K562 (cell line): Measurements from ENCODE around the gene CD300A. TPM values are rescaled to one million over a fixed set of nuclear protein-coding genes. Genes with fewer than 3 reads are reported as not detected.

Source experiments
- ATAC-seq: fragments of 200-7000 bp; cut with Tn5 transposase; 3 replicates; pipeline ENCODE4 v1.9.1; 2020; ENCODE audit warnings: moderate library complexity
- BruUV-seq: library from RNA; stranded (reverse); fragments of 400-500 nt; replicated peaks from 2 replicates; lab custom pipeline; 2021; lab: Mats Ljungman, UMichigan
- CTCF ChIA-PET: fragments of 300-600 bp; formaldehyde crosslinking; extraction: SDS; loops from one replicate; lab custom pipeline; 2021; ENCODE audit warnings: low intra/inter-chr PET ratio; lab: Yijun Ruan, JAX
- POLR2A ChIA-PET: fragments of 300-600, 350-650 bp; sonication (Branson Sonifier 250); formaldehyde crosslinking; extraction: SDS; loops from one replicate; lab custom pipeline; 2021; ENCODE audit warnings: antibody characterized with exemption, inconsistent platforms; lab: Yijun Ruan, JAX
- DNase-seq, 4 experiments: peaks; one replicate each; pipeline versions ENCODE4 v3.0.0 to v3.0.0-alpha.2; 2011 to 2018; ENCODE audit warnings: low spot score in 3 of 4, mixed read lengths in 3 of 4; ENCODE audit errors: extremely low read depth in 1 of 4
- FAIRE-seq: peaks from 2 replicates; lab custom pipeline; 2011; peaks lifted over from hg19 to GRCh38; lab: Jason Lieb, UNC
- H2AFZ ChIP-seq: 2 replicates; pipeline ENCODE4 v1.6.0; 2011; ENCODE audit warnings: low read depth, low read length, control low read depth, inconsistent platforms
- H3K27ac ChIP-seq: fragments of 200-600 bp; 3 replicates; pipeline ENCODE4 v1.8.0; 2011; ENCODE audit warnings: low read depth, mild to moderate bottlenecking, control low read depth, inconsistent platforms, low read length, moderate library complexity, mixed read lengths; ENCODE audit errors: extremely low read depth
- H3K27me3 ChIP-seq, 2 experiments: fragments of 300-600 bp in 1 of 2; 2 replicates in 1 of 2; 3 replicates in 1 of 2; pipeline versions ENCODE4 v1.6.0 to v1.8.0; 2011; ENCODE audit warnings: inconsistent platforms in 2 of 2, low read length in 2 of 2, mild to moderate bottlenecking in 1 of 2, mixed read lengths in 1 of 2, moderate library complexity in 1 of 2; ENCODE audit not compliant: control insufficient read depth in 2 of 2, insufficient read depth in 2 of 2
- H3K36me3 ChIP-seq: fragments of 300-600 bp; 3 replicates; pipeline ENCODE4 v1.8.0; 2011; ENCODE audit warnings: mild to moderate bottlenecking, low read length, inconsistent platforms; ENCODE audit not compliant: control insufficient read depth, insufficient read depth
- H3K4me1 ChIP-seq, 2 experiments: fragments of 200-600 bp in 1 of 2; replicated peaks in 1 of 2; 2 replicates in 1 of 2; 3 replicates in 1 of 2; pipeline versions ENCODE4 v1.5.1 to v1.8.0; 2011; ENCODE audit warnings: inconsistent platforms in 2 of 2, low read length in 2 of 2, mild to moderate bottlenecking in 1 of 2, mixed read lengths in 1 of 2, moderate library complexity in 1 of 2; ENCODE audit not compliant: control insufficient read depth in 2 of 2, insufficient read depth in 2 of 2
- H3K4me2 ChIP-seq: 2 replicates; pipeline ENCODE4 v1.6.1; 2011; ENCODE audit warnings: low read length, control low read depth, inconsistent platforms, mixed read lengths; ENCODE audit not compliant: insufficient read depth
- H3K4me3 ChIP-seq: fragments of 200-600 bp; sonication (generic), shearing (Covaris generic); 2 replicates; pipeline ENCODE4 v1.5.1; 2016; ENCODE audit warnings: control low read depth, inconsistent platforms
- H3K79me2 ChIP-seq: fragments of 200-600 bp; 3 replicates; pipeline ENCODE4 v1.8.0; 2011; ENCODE audit warnings: low read length, inconsistent platforms; ENCODE audit not compliant: control insufficient read depth, insufficient read depth
- H3K9ac ChIP-seq, 2 experiments: 2 replicates each; pipeline versions ENCODE4 v1.6.0 to v1.6.1; 2011; ENCODE audit warnings: low read depth in 2 of 2, low read length in 2 of 2, control low read depth in 1 of 2, inconsistent platforms in 1 of 2, mild to moderate bottlenecking in 1 of 2, mixed read lengths in 1 of 2; ENCODE audit not compliant: insufficient read depth in 1 of 2
- H3K9me1 ChIP-seq: one replicate; pipeline ENCODE4 v1.6.0; 2011; ENCODE audit warnings: inconsistent platforms, mild to moderate bottlenecking, low read length, moderate library complexity; ENCODE audit not compliant: control insufficient read depth, insufficient read depth
- H3K9me3 ChIP-seq: replicated peaks from 2 replicates; pipeline ENCODE4 v1.5.1; 2011; ENCODE audit warnings: low read depth, low read length, inconsistent platforms; ENCODE audit not compliant: control insufficient read depth, insufficient read depth
- H4K20me1 ChIP-seq: replicated peaks from 2 replicates; pipeline ENCODE4 v1.6.1; 2011; ENCODE audit warnings: low read length, inconsistent platforms, mixed read lengths; ENCODE audit not compliant: control insufficient read depth, insufficient read depth
- FUS ChIP-seq: fragments of 200-400 bp; formaldehyde crosslinking; optimal IDR thresholded peaks from 2 replicates; pipeline ENCODE3; 2017; ENCODE audit warnings: low read depth, low read length
- ID3 ChIP-seq, 2 experiments: fragments of 250-450 bp in 1 of 2; fragments of 450-650 bp in 1 of 2; sonication (Bioruptor Pico) in 1 of 2; IDR thresholded peaks; 2 replicates each; pipeline versions ENCODE4 v1.6.1 to v1.8.0; 2016 to 2021; ENCODE audit warnings: mild to moderate bottlenecking in 2 of 2, moderate library complexity in 2 of 2, missing compliant biosample characterization in 1 of 2, missing genetic modification characterization in 1 of 2
- TAF9B ChIP-seq: fragments of 450-650 bp; IDR thresholded peaks from 2 replicates; pipeline ENCODE4 v1.6.1; 2018; ENCODE audit warnings: mild to moderate bottlenecking; ENCODE audit not compliant: partially characterized antibody
- TBL1XR1 ChIP-seq, 2 experiments: IDR thresholded peaks; 2 replicates each; pipeline ENCODE4 v1.6.1; 2012; ENCODE audit warnings: improper control_type of control experiment in 2 of 2, low read length in 2 of 2, mild to moderate bottlenecking in 1 of 2
- ZNF347 ChIP-seq: fragments of 450-650 bp; formaldehyde crosslinking; IDR thresholded peaks from 2 replicates; pipeline ENCODE4 v1.4.0; 2020; ENCODE audit warnings: low read depth, mild to moderate bottlenecking, moderate library complexity
- ZNF592 ChIP-seq: fragments of 450-650 bp; IDR thresholded peaks from 2 replicates; pipeline ENCODE4 v1.6.1; 2017; ENCODE audit warnings: antibody characterized with exemption, mild to moderate bottlenecking
- ZNF764 ChIP-seq: fragments of 250-450 bp; sonication (Bioruptor Pico); IDR thresholded peaks from 2 replicates; pipeline ENCODE4 v1.4.0; 2020; ENCODE audit warnings: low read depth, mild to moderate bottlenecking, moderate library complexity
- WGBS: fragments of 100-300 bp; shearing (Covaris generic); methylation state at CpG from one replicate; pipeline ENCODE4 v1.1.6; 2016; ENCODE audit warnings: low coverage, mixed read lengths; ENCODE audit not compliant: insufficient coverage; ENCODE audit errors: missing lambda C conversion rate; 5-methylcytosine and 5-hydroxymethylcytosine counted together
- in situ Hi-C: fragments of 300-500 bp; cut with MboI; formaldehyde crosslinking; loops from 4 replicates; pipeline ENCODE4 v1.15.0; 2018; ENCODE audit warnings: inconsistent platforms, mixed read lengths
- intact Hi-C: fragments of 100-400 bp; cut with micrococcal nuclease; formaldehyde crosslinking; loops from 2 replicates; pipeline ENCODE4 v1.14.2; 2022
- polyA plus RNA-seq, 8 experiments: library from polyadenylated mRNA; depleted of rRNA in 4 of 8; stranded (reverse) in 5 of 8; unstranded in 3 of 8; fragments of >200 nt; fragmentation: Nextera tagmentation in 2 of 8; fragmentation: Illumina TruSeq in 1 of 8; extraction: Ambion mirVana in 2 of 8; extraction: Trizol in 1 of 8; gene quantifications; 2 replicates each; pipeline versions ENCODE4 v1.2.1 to v1.2.3, GENCODE V29; 2011 to 2014; ENCODE audit warnings: inconsistent platforms in 1 of 8, missing spikeins in 1 of 8
- total RNA-seq, 7 experiments: library from RNA; depleted of rRNA in 6 of 7; stranded (reverse); fragments of >200 nt in 6 of 7; fragmentation: Illumina TruSeq in 2 of 7; extraction: Trizol in 2 of 7; gene quantifications; 2 replicates each; pipeline versions ENCODE4 v1.2.1 to v1.2.3, GENCODE V29; 2011 to 2021; ENCODE audit warnings: low replicate concordance in 1 of 7

CD300A gene
- total and polyA plus RNA-seq, 9 of the 15 experiments (the other 6 are each of a cell fraction or from before 2014, with no cell fraction given) = 0.21 to 1.7 (median 0.41) TPM; not detected in 1

- no peak for TF ChIP-seq ZNF592
- no peak for TF ChIP-seq ZNF347 (CRISPR knock-in tag)
- TF ChIP-seq TAF9B = no peak
- no peak for TF ChIP-seq ZNF764 (CRISPR knock-in tag)
- TF ChIP-seq, all 486 proteins: peak for 11
These were observed 39.2 kb upstream of the CD300A start (continued) for GRCh38 chr17:74427048-74427762.

GRCh38 chr17:74427763-74428153 is 38.7 kb upstream of the CD300A start:
- H3K27ac ChIP-seq = no peak overlapping the region
- intact Hi-C loops (no loop called here), in situ Hi-C loops (no loop called here)
- H3K9me3 ChIP-seq = no peaks in the 10 kb centered on the region
- H4K20me1 ChIP-seq = no peaks in the 10 kb centered on the region
- BruUV-seq = no TSS peak
- H3K36me3 ChIP-seq = no peaks in the 10 kb centered on the region
- no peaks in the 10 kb centered on the region; the same call in 2 of the 3 replicates for H3K79me2 ChIP-seq
- peaks cover 2 to 50% of the 10 kb centered on the region in 2 experiments; a peak in 3 of 5 replicates for H3K27me3 ChIP-seq
- ATAC-seq (no peak), FAIRE-seq (no peak), DNase-seq (no peak)
- H2AFZ ChIP-seq = no peak overlapping the region
- no peaks in the 10 kb centered on the region for H3K9me1 ChIP-seq
- H3K4me1 ChIP-seq = peaks cover 6 to 26% of the 10 kb centered on the region in 2 experiments; a peak in 4 of 5 replicates
- H3K4me3 ChIP-seq = no peak overlapping the region
- POLR2A ChIA-PET = interaction anchor here (0.6 to 0.7 kb wide), 3 partner anchors 16 to 33 kb away, joined by 3 to 4 read pairs (median 4); no protein-coding TSS in a partner anchor
- peak overlapping the region in 1 of 2 experiments; percentile 4; a peak in 1 of 4 replicates for H3K9ac ChIP-seq
- CTCF ChIA-PET = no interaction called here
- no peak overlapping the region for H3K4me2 ChIP-seq
- WGBS = 8% methylated on average over 6 of the region's 6 CpGs
- TF ChIP-seq TBL1XR1 (IDR thresholded peaks at IDR 0.05; ENCODE audit: low read length in 2 of 2) = no peak
- no peak for TF ChIP-seq ID3 (CRISPR knock-in tag; IDR thresholded peaks at IDR 0.05)
- no peak for TF ChIP-seq ID3 (tag; IDR thresholded peaks at IDR 0.05)
- TF ChIP-seq FUS = no peak
